Panc1 (cell line): ENCODE data around the gene CHRNG. TPM values are rescaled to one million over a fixed set of nuclear protein-coding genes. Genes with fewer than 3 reads are reported as not detected.

Experiments
- ATAC-seq: fragments of 200-7000 bp; cut with Tn5 transposase; 2 replicates; pipeline ENCODE4 v1.9.1; 2020; ENCODE audit warnings: mild to moderate bottlenecking, moderate library complexity
- BruUV-seq: library from RNA; stranded (reverse); fragments of 400-500 nt; replicated peaks from 2 replicates; lab custom pipeline; 2021; lab: Mats Ljungman, UMichigan
- CTCF ChIA-PET: fragments of 300-600 bp; sonication (Branson Sonifier 250); formaldehyde crosslinking; loops from one replicate; lab custom pipeline; 2022; ENCODE audit warnings: antibody characterized with exemption; lab: Charles Lee
- POLR2A ChIA-PET: fragments of 300-600 bp; sonication (Branson Sonifier 250); formaldehyde crosslinking; loops from one replicate; lab custom pipeline; 2022; ENCODE audit warnings: antibody characterized with exemption; lab: Charles Lee
- DNase-seq: peaks from one replicate; pipeline ENCODE4 v3.0.0-alpha.2; 2010; ENCODE audit warnings: low read depth, low spot score
- H3K27ac ChIP-seq: 2 replicates; pipeline ENCODE4 v1.5.1; 2011; ENCODE audit warnings: mild to moderate bottlenecking, low read length, inconsistent platforms
- H3K27me3 ChIP-seq: fragments of 200-500 bp; sonication (Bioruptor generic); 2 replicates; pipeline ENCODE4 v1.6.0; 2014; ENCODE audit warnings: low read length, inconsistent platforms; ENCODE audit not compliant: control insufficient read depth, insufficient read depth
- H3K36me3 ChIP-seq: fragments of 200-500 bp; sonication (Bioruptor generic); 2 replicates; pipeline ENCODE4 v1.5.1; 2014; ENCODE audit warnings: inconsistent platforms, mild to moderate bottlenecking, low read length, moderate library complexity; ENCODE audit not compliant: control insufficient read depth, insufficient read depth
- H3K4me1 ChIP-seq: 2 replicates; pipeline ENCODE4 v1.5.1; 2011; ENCODE audit warnings: inconsistent platforms, mild to moderate bottlenecking, low read length, moderate library complexity; ENCODE audit not compliant: control insufficient read depth, insufficient read depth
- H3K4me3 ChIP-seq, 2 experiments: 2 replicates each; pipeline ENCODE4 v1.5.1; 2011 to 2012; ENCODE audit warnings: low read depth in 2 of 2, low read length in 2 of 2, mild to moderate bottlenecking in 2 of 2, inconsistent platforms in 1 of 2, moderate library complexity in 1 of 2
- H3K9me3 ChIP-seq: fragments of 200-500 bp; sonication (Bioruptor generic); 2 replicates; pipeline ENCODE4 v1.5.1; 2014; ENCODE audit warnings: low read depth, mild to moderate bottlenecking, inconsistent platforms, low read length, moderate library complexity; ENCODE audit not compliant: control insufficient read depth, insufficient read depth
- CTCF ChIP-seq: fragments of 450-650 bp; IDR thresholded peaks from 2 replicates; pipeline ENCODE4 v1.5.1; 2017; ENCODE audit warnings: mild to moderate bottlenecking
- POLR2AphosphoS5 ChIP-seq: IDR thresholded peaks from 2 replicates; pipeline ENCODE4 v1.6.1; 2012; ENCODE audit warnings: mild to moderate bottlenecking, low read depth, low read length, moderate library complexity
- SIN3A ChIP-seq: IDR thresholded peaks from 2 replicates; pipeline ENCODE4 v1.6.1; 2012; ENCODE audit warnings: low read depth, mild to moderate bottlenecking, low read length, moderate library complexity, borderline replicate concordance; ENCODE audit not compliant: insufficient read depth
- TCF7L2 ChIP-seq: IDR thresholded peaks from 2 replicates; pipeline ENCODE4 v1.6.1; 2011; ENCODE audit warnings: mild to moderate bottlenecking, low read depth, low read length, inconsistent platforms
- in situ Hi-C: cut with HindIII; loops from 2 replicates; pipeline ENCODE4 v1.10.0; 2016; ENCODE audit warnings: low sequenced_read_pairs, low pct_unique_long_range_greater_than_20kb
- intact Hi-C: fragments of 100-400 bp; cut with micrococcal nuclease; formaldehyde crosslinking; loops from one replicate; pipeline ENCODE4 v1.10.0; 2022; ENCODE audit not compliant: unreplicated experiment
- total RNA-seq: library from RNA; stranded (reverse); gene quantifications from one replicate; pipeline ENCODE4 v1.2.1, GENCODE V29; 2021; ENCODE audit not compliant: unreplicated experiment
- TF ChIP-seq, protein P1 (sequence below), 2 experiments: IDR thresholded peaks; 2 replicates each; pipeline ENCODE4 v1.6.1; 2011 to 2012; ENCODE audit warnings: low read depth in 2 of 2, control low read depth in 1 of 2, low read length in 1 of 2, mild to moderate bottlenecking in 1 of 2, moderate library complexity in 1 of 2; ENCODE audit not compliant: insufficient read depth in 1 of 2

The CHRNG gene
- total RNA-seq, 1 experiment from 2014 or later, result not detected

GRCh38 chr2:232497348-232497747 is 42.1 kb upstream of the CHRNG start:
- Histone ChIP-seq H3K4me1 (no peaks in the 10 kb centered on the region; the same call in 1 of the 2 replicates), H3K4me3 (no peak overlapping the region), H3K27ac (no peak overlapping the region), H3K27me3 (no peaks in the 10 kb centered on the region), H3K36me3 (no peaks in the 10 kb centered on the region), H3K9me3 (no peaks in the 10 kb centered on the region)
- in situ Hi-C loops, result no loop called here
- TF ChIP-seq SIN3A (no peak), TCF7L2 (no peak), CTCF (no peak), POLR2AphosphoS5 (no peak)
- TF ChIP-seq, protein P1, sequence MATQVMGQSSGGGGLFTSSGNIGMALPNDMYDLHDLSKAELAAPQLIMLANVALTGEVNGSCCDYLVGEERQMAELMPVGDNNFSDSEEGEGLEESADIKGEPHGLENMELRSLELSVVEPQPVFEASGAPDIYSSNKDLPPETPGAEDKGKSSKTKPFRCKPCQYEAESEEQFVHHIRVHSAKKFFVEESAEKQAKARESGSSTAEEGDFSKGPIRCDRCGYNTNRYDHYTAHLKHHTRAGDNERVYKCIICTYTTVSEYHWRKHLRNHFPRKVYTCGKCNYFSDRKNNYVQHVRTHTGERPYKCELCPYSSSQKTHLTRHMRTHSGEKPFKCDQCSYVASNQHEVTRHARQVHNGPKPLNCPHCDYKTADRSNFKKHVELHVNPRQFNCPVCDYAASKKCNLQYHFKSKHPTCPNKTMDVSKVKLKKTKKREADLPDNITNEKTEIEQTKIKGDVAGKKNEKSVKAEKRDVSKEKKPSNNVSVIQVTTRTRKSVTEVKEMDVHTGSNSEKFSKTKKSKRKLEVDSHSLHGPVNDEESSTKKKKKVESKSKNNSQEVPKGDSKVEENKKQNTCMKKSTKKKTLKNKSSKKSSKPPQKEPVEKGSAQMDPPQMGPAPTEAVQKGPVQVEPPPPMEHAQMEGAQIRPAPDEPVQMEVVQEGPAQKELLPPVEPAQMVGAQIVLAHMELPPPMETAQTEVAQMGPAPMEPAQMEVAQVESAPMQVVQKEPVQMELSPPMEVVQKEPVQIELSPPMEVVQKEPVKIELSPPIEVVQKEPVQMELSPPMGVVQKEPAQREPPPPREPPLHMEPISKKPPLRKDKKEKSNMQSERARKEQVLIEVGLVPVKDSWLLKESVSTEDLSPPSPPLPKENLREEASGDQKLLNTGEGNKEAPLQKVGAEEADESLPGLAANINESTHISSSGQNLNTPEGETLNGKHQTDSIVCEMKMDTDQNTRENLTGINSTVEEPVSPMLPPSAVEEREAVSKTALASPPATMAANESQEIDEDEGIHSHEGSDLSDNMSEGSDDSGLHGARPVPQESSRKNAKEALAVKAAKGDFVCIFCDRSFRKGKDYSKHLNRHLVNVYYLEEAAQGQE (IDR thresholded peaks at IDR 0.05; ENCODE audit: insufficient read depth in 1 of 2, low read depth in 2 of 2, low read length in 1 of 2), result no peak
- ChIA-PET POLR2A (no interaction called here), CTCF (no interaction called here)
- ATAC-seq, result no peak
- DNase-seq, result no peak
- BruUV-seq, result no TSS peak
- intact Hi-C loops, result no loop called here

DNA sequence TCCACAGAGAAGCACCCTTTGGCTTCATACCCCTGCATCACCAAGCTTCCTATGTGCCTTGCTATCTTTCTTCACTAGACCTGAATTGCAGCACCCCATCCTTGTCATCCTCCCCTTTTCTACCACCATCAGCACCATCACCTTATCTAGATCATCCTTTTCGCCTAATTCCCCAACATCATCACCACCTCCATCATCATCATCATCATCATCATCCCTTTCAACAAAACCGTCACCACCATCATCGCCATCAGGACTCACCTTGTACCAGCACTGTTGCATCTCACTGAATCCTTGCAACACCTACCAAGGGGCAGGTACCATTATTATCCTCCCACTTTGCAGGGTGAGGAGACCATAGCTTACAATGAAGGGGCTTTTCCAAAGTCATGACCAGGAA is 41.0 kb upstream of the CHRNG start:
- H3K36me3 ChIP-seq, result no peaks in the 10 kb centered on the region
- BruUV-seq, result no TSS peak
- no peak overlapping the region for H3K27ac ChIP-seq
- intact Hi-C loops (no loop called here), in situ Hi-C loops (no loop called here)
- ATAC-seq, result no peak
- H3K27me3 ChIP-seq, result no peaks in the 10 kb centered on the region
- DNase-seq, result no peak
- H3K4me3 ChIP-seq, result no peak overlapping the region
- CTCF ChIA-PET, result no interaction called here
- TF ChIP-seq POLR2AphosphoS5 (no peak), CTCF (no peak), TCF7L2 (no peak), SIN3A (no peak)
- TF ChIP-seq, protein P1 (IDR thresholded peaks at IDR 0.05; ENCODE audit: insufficient read depth in 1 of 2, low read depth in 2 of 2, low read length in 1 of 2), result no peak
- no peaks in the 10 kb centered on the region; the same call in 1 of the 2 replicates for H3K4me1 ChIP-seq
- POLR2A ChIA-PET, result interaction anchor here (0.6 kb wide), 2 partner anchors 617 to 769 kb away, joined by 3 to 10 read pairs; no protein-coding TSS in a partner anchor
- H3K9me3 ChIP-seq, result no peaks in the 10 kb centered on the region
